ENCODE results near the gene BORCS6. TPM values are rescaled to one million over a fixed set of nuclear protein-coding genes. Genes with fewer than 3 reads are reported as not detected.
A peak's percentile ranks its signal among the peaks of the same experiment; 100 is the strongest.

The BORCS6 gene
- total and polyA plus RNA-seq, 9 of the 15 experiments (the other 6 are each of a cell fraction or from before 2014, with no cell fraction given), result 0.01 to 7.4 (median 2.3) TPM

- peak; percentile 26 for TF ChIP-seq DACH1 (IDR thresholded peaks at IDR 0.05; ENCODE audit: partially characterized antibody)
- TF ChIP-seq FIP1L1 (IDR thresholded peaks at IDR 0.05; ENCODE audit: low read depth, low read length, poor library complexity, severe bottlenecking), result peak; percentile 45
- 0 out of 2 replicates have a peak, but pooled peaks have one; percentile 55 for TF ChIP-seq BMI1 (IDR thresholded peaks at IDR 0.05; ENCODE audit: low read length)
- TF ChIP-seq CREM (IDR thresholded peaks at IDR 0.05; ENCODE audit: low read depth), result peak; percentile 89
These were observed 38.8 kb downstream of the BORCS6 start (continued) for GRCh38 chr17:8151120-8151640.

- peaks cover 43% of the 10 kb centered on the region; the same call in 2 of the 3 replicates for H3K36me3 ChIP-seq (ENCODE audit: control insufficient read depth, insufficient read depth, low read length)
- peak overlapping the region; percentile 8 to 49; a peak in 3 of 4 replicates for H3K9ac ChIP-seq (ENCODE audit: insufficient read depth in 1 of 2, low read depth in 2 of 2, low read length in 2 of 2)
- CTCF ChIA-PET (ENCODE audit: low intra/inter-chr PET ratio), result interaction anchor here (0.7 kb wide), 1 partner anchor 497 kb away, joined by 3 read pairs; no protein-coding TSS in a partner anchor
- no peaks in the 10 kb centered on the region for H3K9me1 ChIP-seq (ENCODE audit: control insufficient read depth, insufficient read depth, low read length)
- H3K4me3 ChIP-seq, result peak overlapping the region; percentile 53
- intact Hi-C loops (cut with micrococcal nuclease), result no loop called here
- H3K79me2 ChIP-seq (ENCODE audit: control insufficient read depth, insufficient read depth, low read length), result peaks cover 37% of the 10 kb centered on the region
- H3K27me3 ChIP-seq (ENCODE audit: control insufficient read depth in 2 of 2, insufficient read depth in 2 of 2, low read length in 2 of 2), result no peaks in the 10 kb centered on the region
- no peak overlapping the region for H2AFZ ChIP-seq (ENCODE audit: low read depth, low read length)
- in situ Hi-C loops (cut with MboI), result no loop called here
- ATAC-seq (no peak), FAIRE-seq (no peak), DNase-seq (ENCODE audit: extremely low read depth in 1 of 4, low spot score in 3 of 4) (no peak)
- H3K27ac ChIP-seq (ENCODE audit: extremely low read depth, low read depth, low read length), result peak overlapping the region; percentile 55
- H3K4me2 ChIP-seq (ENCODE audit: insufficient read depth, low read length), result peak overlapping the region; percentile 89
- POLR2A ChIA-PET, result interaction anchor here (0.7 to 2.8 kb wide), 3 partner anchors 10 to 38 kb away, joined by 4 to 19 read pairs (median 5); no protein-coding TSS in a partner anchor
- no TSS peak for BruUV-seq (replicated peaks)
- TF ChIP-seq PATZ1 (CRISPR knock-in tag; IDR thresholded peaks at IDR 0.05; ENCODE audit: borderline replicate concordance) (no peak), PHF8 (IDR thresholded peaks at IDR 0.05; ENCODE audit: borderline replicate concordance, low read length) (0 out of 2 replicates have a peak, but pooled peaks have one; percentile 7)
- peaks cover 25 to 60% of the 10 kb centered on the region in 2 experiments for H3K4me1 ChIP-seq (replicated peaks in 1 of 2; ENCODE audit: control insufficient read depth in 2 of 2, insufficient read depth in 2 of 2, low read length in 2 of 2)
- 87% methylated on average over 8 of the region's 18 CpGs for WGBS (ENCODE audit: insufficient coverage, low coverage, missing lambda C conversion rate)
- no peaks in the 10 kb centered on the region for H3K9me3 ChIP-seq (replicated peaks; ENCODE audit: control insufficient read depth, insufficient read depth, low read depth, low read length)
- 0 out of 2 replicates have a peak, but pooled peaks cover 4% of the 10 kb centered on the region for H4K20me1 ChIP-seq (replicated peaks; ENCODE audit: control insufficient read depth, insufficient read depth, low read length)
These were observed 39.5 kb downstream of the BORCS6 start for GRCh38 chr17:8150194-8151119.
